HG02642 (cell line): ENCODE measurements around the gene TACR1.
"Not testable (repeated sequence)": the region's sequence is repeated elsewhere in the genome, so short reads cannot be mapped to it uniquely, and the experiment has no call there.

Experiments used
- ATAC-seq: cut with Tn5 transposase; IDR thresholded peaks from one replicate; pipeline ENCODE4 v1.9.1; 2021; ENCODE audit warnings: mild to moderate bottlenecking; ENCODE audit not compliant: unreplicated experiment, poor library complexity

TACR1 gene

GRCh38 chr2:75195076-75195691 lies 4.1 kb downstream of the TACR1 start:
- ATAC-seq = no peak

- no peak for ATAC-seq
These were observed 5.0 kb downstream of the TACR1 start for GRCh38 chr2:75194184-75194868.

GRCh38 chr2:75192496-75192895 lies 6.8 kb downstream of the TACR1 start:
- ATAC-seq = no peak

GRCh38 chr2:75190271-75190990 lies 8.9 kb downstream of the TACR1 start:
- ATAC-seq = no peak

- no peak for ATAC-seq
These were observed 12.5 kb downstream of the TACR1 start for GRCh38 chr2:75186821-75187220.

- ATAC-seq = no peak
These were observed 16.7 kb downstream of the TACR1 start for GRCh38 chr2:75182606-75183005.

- no peak for ATAC-seq
These were observed 18.8 kb downstream of the TACR1 start for GRCh38 chr2:75180476-75180875.

- ATAC-seq = no peak
These were observed 21.9 kb downstream of the TACR1 start for GRCh38 chr2:75177427-75177826.

GRCh38 chr2:75175456-75175855 lies 23.9 kb downstream of the TACR1 start:
- ATAC-seq = no peak

- ATAC-seq = no peak
These were observed 24.3 kb downstream of the TACR1 start for GRCh38 chr2:75174981-75175380.

GRCh38 chr2:75174519-75174918 lies 24.8 kb downstream of the TACR1 start:
- no peak for ATAC-seq

- ATAC-seq = no peak
These were observed 25.6 kb downstream of the TACR1 start for GRCh38 chr2:75173740-75174139.

GRCh38 chr2:75171423-75171822 lies 27.9 kb downstream of the TACR1 start:
- not testable (repeated sequence) for ATAC-seq

GRCh38 chr2:75170889-75171288 lies 28.4 kb downstream of the TACR1 start:
- ATAC-seq = no peak

- ATAC-seq = no peak
These were observed 31.1 kb downstream of the TACR1 start for GRCh38 chr2:75168186-75168585.

GRCh38 chr2:75166491-75166890 lies 32.8 kb downstream of the TACR1 start:
- no peak for ATAC-seq

- no peak for ATAC-seq
These were observed 36.4 kb downstream of the TACR1 start for GRCh38 chr2:75162897-75163296.

- no peak for ATAC-seq
These were observed 37.1 kb downstream of the TACR1 start for GRCh38 chr2:75162259-75162658.

- ATAC-seq = no peak
These were observed 41.9 kb downstream of the TACR1 start for GRCh38 chr2:75157435-75157834.

GRCh38 chr2:75155115-75155514 lies 44.2 kb downstream of the TACR1 start:
- no peak for ATAC-seq

- no peak for ATAC-seq
These were observed 46.1 kb downstream of the TACR1 start for GRCh38 chr2:75153221-75153620.

GRCh38 chr2:75152243-75152642 lies 47.1 kb downstream of the TACR1 start:
- not testable (repeated sequence) for ATAC-seq
